ENCODE data around the gene FAM13A. TPM values are rescaled to one million over a fixed set of nuclear protein-coding genes. Genes with fewer than 3 reads are reported as not detected.

Gene FAM13A
- total and polyA plus RNA-seq, 2 of the 4 experiments (the other 2 are of a cell fraction) = 13.1 to 22.0 TPM

GRCh38 chr4:89099471-89099870 is 42.5 kb upstream of the FAM13A start:
- no peak overlapping the region for H2AK5ac ChIP-seq (ENCODE audit: low read depth, low read length)

More at GRCh38 chr4:89099471-89099870, 42.5 kb upstream of the FAM13A start:
- H2BK120ac ChIP-seq (ENCODE audit: low read depth, low read length) = no peak overlapping the region
- no TSS peak for BruUV-seq (replicated peaks)
- H3K4ac ChIP-seq (ENCODE audit: low read depth, low read length) = no peak overlapping the region
- no peak overlapping the region for H4K5ac ChIP-seq (ENCODE audit: low read depth, low read length)
- no peak overlapping the region for H2BK20ac ChIP-seq (ENCODE audit: low read depth, low read length)
- in situ Hi-C loops (cut with MboI; ENCODE audit: low sequenced_read_pairs) (no loop called here), intact Hi-C loops (cut with micrococcal nuclease) (no loop called here), dilution Hi-C loops (cut with HindIII; ENCODE audit: low sequenced_read_pairs, unreplicated experiment) (no loop called here)
- no peak for TF ChIP-seq CHD1 (IDR thresholded peaks at IDR 0.05; ENCODE audit: low read depth, low read length)
- TF ChIP-seq RFX5 (IDR thresholded peaks at IDR 0.05; ENCODE audit: low read depth, low read length) = no peak
- TF ChIP-seq RAD21 (IDR thresholded peaks at IDR 0.05; ENCODE audit: low read length) = no peak
- TF ChIP-seq FOS (IDR thresholded peaks at IDR 0.05; ENCODE audit: low read depth, low read length) = no peak
- no peak for TF ChIP-seq CTCF (conservative IDR thresholded peaks at IDR 0.05; ENCODE audit: low read depth, low read length)
- no peak for TF ChIP-seq ELK1 (IDR thresholded peaks at IDR 0.05; ENCODE audit: borderline replicate concordance, low read depth, low read length)
- no peak for TF ChIP-seq RCOR1 (IDR thresholded peaks at IDR 0.05; ENCODE audit: insufficient replicate concordance, low read length)
- TF ChIP-seq BHLHE40 (IDR thresholded peaks at IDR 0.05; ENCODE audit: low read depth, low read length) = no peak
- no peak for TF ChIP-seq MAFK (IDR thresholded peaks at IDR 0.05; ENCODE audit: low read depth, low read length)
- no peak for TF ChIP-seq NFE2L2 (IDR thresholded peaks at IDR 0.05; ENCODE audit: low read depth, low read length)
- TF ChIP-seq POLR2A (IDR thresholded peaks at IDR 0.05; ENCODE audit: low read depth, low read length) = no peak
- no peak for TF ChIP-seq SMC3 (IDR thresholded peaks at IDR 0.05; ENCODE audit: low read depth, low read length)
- no peak for TF ChIP-seq MAZ (IDR thresholded peaks at IDR 0.05; ENCODE audit: borderline replicate concordance, low read depth, low read length)
- no peak for TF ChIP-seq CEBPB (IDR thresholded peaks at IDR 0.05; ENCODE audit: low read depth, low read length)
- TF ChIP-seq USF2 (IDR thresholded peaks at IDR 0.05; ENCODE audit: low read depth, low read length) = no peak
- TF ChIP-seq MXI1 (IDR thresholded peaks at IDR 0.05; ENCODE audit: borderline replicate concordance, low read depth, low read length) = no peak
- ChIA-PET CTCF (no interaction called here), POLR2A (ENCODE audit: unreplicated experiment) (no interaction called here)
- H4K8ac ChIP-seq (ENCODE audit: low read depth in 2 of 2, low read length in 2 of 2) = no peak overlapping the region
- H3K36me3 ChIP-seq (ENCODE audit: control insufficient read depth, insufficient read depth, low read length) = no peaks in the 10 kb centered on the region
- no peak overlapping the region for H2BK5ac ChIP-seq (ENCODE audit: low read depth, low read length, poor library complexity, severe bottlenecking)
- no peaks in the 10 kb centered on the region for H3K79me1 ChIP-seq (ENCODE audit: low read depth in 1 of 2, low read length in 2 of 2)
- no peak overlapping the region for H3K23ac ChIP-seq (ENCODE audit: low read depth, low read length)
- no peaks in the 10 kb centered on the region for H3K9me3 ChIP-seq (ENCODE audit: control insufficient read depth, insufficient read depth, low read length)
- H3K4me1 ChIP-seq (ENCODE audit: control insufficient read depth, insufficient read depth, low read length) = no peaks in the 10 kb centered on the region
- H2AFZ ChIP-seq (replicated peaks; ENCODE audit: low read length, poor library complexity) = no peak overlapping the region
- H3K9ac ChIP-seq (ENCODE audit: low read depth, low read length) = no peak overlapping the region
- H3K4me3 ChIP-seq (ENCODE audit: insufficient read depth, low read depth, low read length) = no peak overlapping the region
- no peak overlapping the region for H3K14ac ChIP-seq (replicated peaks; ENCODE audit: low read depth, low read length)
- no peaks in the 10 kb centered on the region for H3K9me1 ChIP-seq (ENCODE audit: insufficient read depth, low read length)
- H3K56ac ChIP-seq (ENCODE audit: extremely low read depth, insufficient read depth, low read length) = no peak overlapping the region
- no peak overlapping the region for H4K91ac ChIP-seq (ENCODE audit: insufficient read depth, low read depth, low read length)
- H2BK15ac ChIP-seq (ENCODE audit: low read depth, low read length) = no peak overlapping the region
- DNase-seq (no peak), ATAC-seq (ENCODE audit: low read depth) (no peak)
- H3K18ac ChIP-seq (ENCODE audit: low read depth, low read length) = no peak overlapping the region
- no peak overlapping the region for H2AK9ac ChIP-seq (replicated peaks; ENCODE audit: low read depth, low read length, poor library complexity)
- H3K27me3 ChIP-seq (ENCODE audit: control insufficient read depth, insufficient read depth, low read length) = peaks cover 6% of the 10 kb centered on the region
- no peaks in the 10 kb centered on the region for H4K20me1 ChIP-seq (ENCODE audit: insufficient read depth, low read length)
- WGBS, 2 experiments (ENCODE audit: extremely low coverage in 2 of 2, insufficient read length in 1 of 2) = no CpG with 5 or more reads among the region's 1 CpG
- H3K4me2 ChIP-seq (ENCODE audit: low read depth, low read length) = no peak overlapping the region
- no peak overlapping the region for H3K27ac ChIP-seq (ENCODE audit: insufficient read depth, low read length)

All from IMR-90 (cell line).